ENCODE measurements around the gene AFF2.

DNA sequence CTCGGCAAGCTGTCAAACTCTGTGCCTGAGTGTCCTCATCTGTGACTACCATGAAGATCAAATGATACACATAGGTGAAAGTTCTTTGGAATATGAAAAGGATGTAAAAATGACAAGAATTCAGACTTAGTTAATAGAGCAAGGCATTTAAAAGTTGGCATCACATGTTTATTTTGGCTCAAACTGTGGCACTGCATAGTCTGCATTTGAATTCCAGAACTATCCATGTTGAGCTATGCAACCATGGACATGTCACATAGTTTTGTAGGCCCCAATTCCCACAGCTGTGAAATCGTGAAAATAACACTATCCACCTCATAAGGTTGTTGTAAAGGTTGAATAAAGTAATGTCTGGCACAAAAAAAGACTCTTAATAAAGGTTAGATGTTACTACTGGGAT, 33.9 kb downstream of the AFF2 start:
- no peak for TF ChIP-seq POLR2AphosphoS5 (IDR thresholded peaks at IDR 0.05)
- TF ChIP-seq, protein P1, sequence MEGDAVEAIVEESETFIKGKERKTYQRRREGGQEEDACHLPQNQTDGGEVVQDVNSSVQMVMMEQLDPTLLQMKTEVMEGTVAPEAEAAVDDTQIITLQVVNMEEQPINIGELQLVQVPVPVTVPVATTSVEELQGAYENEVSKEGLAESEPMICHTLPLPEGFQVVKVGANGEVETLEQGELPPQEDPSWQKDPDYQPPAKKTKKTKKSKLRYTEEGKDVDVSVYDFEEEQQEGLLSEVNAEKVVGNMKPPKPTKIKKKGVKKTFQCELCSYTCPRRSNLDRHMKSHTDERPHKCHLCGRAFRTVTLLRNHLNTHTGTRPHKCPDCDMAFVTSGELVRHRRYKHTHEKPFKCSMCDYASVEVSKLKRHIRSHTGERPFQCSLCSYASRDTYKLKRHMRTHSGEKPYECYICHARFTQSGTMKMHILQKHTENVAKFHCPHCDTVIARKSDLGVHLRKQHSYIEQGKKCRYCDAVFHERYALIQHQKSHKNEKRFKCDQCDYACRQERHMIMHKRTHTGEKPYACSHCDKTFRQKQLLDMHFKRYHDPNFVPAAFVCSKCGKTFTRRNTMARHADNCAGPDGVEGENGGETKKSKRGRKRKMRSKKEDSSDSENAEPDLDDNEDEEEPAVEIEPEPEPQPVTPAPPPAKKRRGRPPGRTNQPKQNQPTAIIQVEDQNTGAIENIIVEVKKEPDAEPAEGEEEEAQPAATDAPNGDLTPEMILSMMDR (IDR thresholded peaks at IDR 0.05 in 8 of 11, conservative IDR thresholded peaks at IDR 0.05 in 3 of 11), result no peak
